ENCODE results near the gene ZC3H10. TPM values are rescaled to one million over a fixed set of nuclear protein-coding genes. Genes with fewer than 3 reads are reported as not detected.

Gene ZC3H10
- total RNA-seq, 1 donor from 2014 or later: 2.0 TPM

DNA sequence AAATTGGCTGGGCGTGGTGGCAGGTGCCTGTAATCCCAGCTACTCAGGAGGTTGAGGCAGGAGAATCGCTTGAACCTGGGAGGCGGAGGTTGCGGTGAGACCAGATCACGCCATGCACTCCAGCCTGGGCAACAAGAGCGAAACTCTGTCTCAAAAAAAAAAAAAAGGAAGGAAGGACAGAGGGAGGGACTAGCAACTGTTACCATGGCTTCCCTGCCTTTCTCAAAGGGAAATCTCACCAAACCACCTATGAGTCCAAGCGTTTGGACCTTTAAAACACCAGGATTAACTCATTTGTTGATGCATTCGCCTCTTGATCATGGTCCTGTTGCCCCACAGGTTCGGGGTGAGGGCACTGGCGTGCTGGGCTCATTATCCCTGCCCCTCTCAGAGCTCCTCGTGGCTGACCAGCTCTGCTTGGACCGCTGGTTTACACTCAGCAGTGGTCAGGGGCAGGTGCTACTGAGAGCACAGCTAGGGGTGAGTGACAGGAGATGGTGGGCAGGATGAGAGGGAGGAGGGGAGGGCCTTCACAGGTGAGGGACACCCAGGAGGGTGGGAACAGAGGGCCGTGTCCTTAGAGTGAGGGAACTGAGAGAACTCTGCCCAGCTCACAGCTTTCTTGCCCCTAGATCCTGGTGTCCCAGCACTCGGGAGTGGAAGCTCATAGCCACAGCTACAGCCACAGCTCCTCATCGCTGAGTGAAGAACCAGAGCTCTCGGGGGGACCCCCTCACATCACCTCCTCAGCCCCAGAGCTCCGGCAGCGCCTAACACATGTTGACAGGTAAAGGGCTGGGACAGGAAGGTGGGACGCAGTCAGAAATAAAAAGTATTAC is 24.1 kb downstream of the ZC3H10 start:
- no peaks in the 10 kb centered on the region for H3K9me3 ChIP-seq
- H3K4me3 ChIP-seq: no peak overlapping the region
- H3K27ac ChIP-seq: peak overlapping the region; percentile 48
- H3K27me3 ChIP-seq: no peaks in the 10 kb centered on the region
- H3K4me1 ChIP-seq: peaks cover 19% of the 10 kb centered on the region
- DNase-seq (ENCODE audit: extremely low spot score in 2 of 2): no peak
- H3K36me3 ChIP-seq: peaks cover 2 to 70% of the 10 kb centered on the region in 2 donors
- TF ChIP-seq POLR2A (IDR thresholded peaks at IDR 0.05): no peak
- TF ChIP-seq, protein P1, sequence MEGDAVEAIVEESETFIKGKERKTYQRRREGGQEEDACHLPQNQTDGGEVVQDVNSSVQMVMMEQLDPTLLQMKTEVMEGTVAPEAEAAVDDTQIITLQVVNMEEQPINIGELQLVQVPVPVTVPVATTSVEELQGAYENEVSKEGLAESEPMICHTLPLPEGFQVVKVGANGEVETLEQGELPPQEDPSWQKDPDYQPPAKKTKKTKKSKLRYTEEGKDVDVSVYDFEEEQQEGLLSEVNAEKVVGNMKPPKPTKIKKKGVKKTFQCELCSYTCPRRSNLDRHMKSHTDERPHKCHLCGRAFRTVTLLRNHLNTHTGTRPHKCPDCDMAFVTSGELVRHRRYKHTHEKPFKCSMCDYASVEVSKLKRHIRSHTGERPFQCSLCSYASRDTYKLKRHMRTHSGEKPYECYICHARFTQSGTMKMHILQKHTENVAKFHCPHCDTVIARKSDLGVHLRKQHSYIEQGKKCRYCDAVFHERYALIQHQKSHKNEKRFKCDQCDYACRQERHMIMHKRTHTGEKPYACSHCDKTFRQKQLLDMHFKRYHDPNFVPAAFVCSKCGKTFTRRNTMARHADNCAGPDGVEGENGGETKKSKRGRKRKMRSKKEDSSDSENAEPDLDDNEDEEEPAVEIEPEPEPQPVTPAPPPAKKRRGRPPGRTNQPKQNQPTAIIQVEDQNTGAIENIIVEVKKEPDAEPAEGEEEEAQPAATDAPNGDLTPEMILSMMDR (IDR thresholded peaks at IDR 0.05): no peak
- TF ChIP-seq POLR2AphosphoS5 (IDR thresholded peaks at IDR 0.05; ENCODE audit: insufficient read depth in 1 of 2, low read depth in 1 of 2): no peak
- intact Hi-C loops (cut with DNase I): no loop called here

DNA sequence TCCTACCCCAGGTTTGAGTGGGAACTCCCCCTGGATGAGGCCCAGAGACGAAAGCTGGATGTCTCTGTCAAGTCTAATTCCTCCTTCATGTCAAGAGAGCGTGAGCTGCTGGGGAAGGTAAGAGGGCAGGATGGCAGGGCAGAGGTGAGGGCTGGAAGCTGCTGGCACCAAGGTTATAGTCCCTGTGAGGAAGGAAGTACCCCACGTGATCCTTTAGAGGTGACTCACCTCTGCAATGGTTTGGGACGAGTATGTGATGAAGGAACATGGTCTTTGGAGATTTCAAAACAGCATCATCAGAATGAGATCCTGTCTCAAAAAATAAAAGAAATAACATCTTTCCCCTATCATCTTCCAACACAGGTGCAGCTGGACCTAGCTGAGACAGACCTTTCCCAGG is 25.2 kb downstream of the ZC3H10 start:
- Histone ChIP-seq H3K27ac (peak overlapping the region; percentile 48), H3K36me3 (peaks cover 2 to 59% of the 10 kb centered on the region in 2 donors), H3K4me3 (no peak overlapping the region), H3K4me1 (peaks cover 19% of the 10 kb centered on the region), H3K9me3 (no peaks in the 10 kb centered on the region), H3K27me3 (no peaks in the 10 kb centered on the region)
- intact Hi-C loops (cut with DNase I): no loop called here
- TF ChIP-seq POLR2AphosphoS5 (IDR thresholded peaks at IDR 0.05; ENCODE audit: insufficient read depth in 1 of 2, low read depth in 1 of 2) (no peak), POLR2A (IDR thresholded peaks at IDR 0.05) (no peak)
- TF ChIP-seq, protein P1 (IDR thresholded peaks at IDR 0.05): no peak
- no peak for DNase-seq (ENCODE audit: extremely low spot score in 2 of 2)

DNA sequence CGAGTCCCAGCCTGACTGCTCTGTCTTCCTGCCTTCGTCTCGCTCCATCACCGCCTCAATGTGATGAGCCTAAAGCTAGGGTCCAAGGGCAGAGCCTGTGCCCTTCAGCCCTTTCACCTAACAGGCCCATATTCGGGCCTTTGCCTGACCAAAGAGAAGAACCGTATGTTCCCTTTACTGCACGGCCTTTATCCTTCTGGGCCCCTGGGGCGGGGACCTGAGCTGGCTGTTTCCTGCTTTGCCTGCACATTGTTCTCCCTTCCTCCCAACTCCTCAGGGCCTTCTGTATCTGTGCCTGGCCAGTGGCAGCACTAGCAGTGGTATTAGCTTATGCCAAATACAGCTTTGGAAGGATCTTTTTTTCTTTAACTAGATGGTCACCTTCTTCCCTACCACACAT is 25.8 kb downstream of the ZC3H10 start:
- Histone ChIP-seq H3K4me3 (no peak overlapping the region), H3K4me1 (peaks cover 19% of the 10 kb centered on the region), H3K27ac (peak overlapping the region; percentile 48), H3K36me3 (peaks cover 2 to 53% of the 10 kb centered on the region in 2 donors), H3K27me3 (no peaks in the 10 kb centered on the region), H3K9me3 (no peaks in the 10 kb centered on the region)
- intact Hi-C loops (cut with DNase I): no loop called here
- TF ChIP-seq POLR2AphosphoS5 (IDR thresholded peaks at IDR 0.05; ENCODE audit: insufficient read depth in 1 of 2, low read depth in 1 of 2) (peak in 1 of 2 donors; percentile 33), POLR2A (IDR thresholded peaks at IDR 0.05) (no peak)
- DNase-seq (ENCODE audit: extremely low spot score in 2 of 2): no peak

DNA sequence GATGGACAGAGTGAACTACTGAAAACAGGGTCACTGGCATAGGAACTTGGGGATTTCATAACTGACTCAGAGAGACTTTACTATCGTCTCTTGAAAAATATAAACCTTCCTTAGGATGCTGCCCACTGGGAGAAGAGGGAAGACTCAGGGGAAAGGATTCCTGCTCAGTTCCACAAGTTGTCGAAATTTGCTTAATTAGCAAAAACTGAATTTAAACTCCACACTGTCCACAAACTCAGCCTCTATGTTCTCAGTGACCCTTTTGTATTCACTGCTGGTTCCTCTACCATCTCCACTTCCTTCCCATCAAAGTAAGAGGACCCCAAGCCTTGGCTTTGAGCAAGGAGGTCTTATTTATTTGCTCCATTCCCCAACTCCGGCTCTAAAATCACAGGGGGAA is 27.2 kb downstream of the ZC3H10 start:
- Histone ChIP-seq H3K9me3 (no peaks in the 10 kb centered on the region), H3K4me3 (no peak overlapping the region), H3K4me1 (peaks cover 19% of the 10 kb centered on the region), H3K36me3 (peaks cover 2 to 40% of the 10 kb centered on the region in 2 donors), H3K27ac (no peak overlapping the region), H3K27me3 (no peaks in the 10 kb centered on the region)
- TF ChIP-seq POLR2A (IDR thresholded peaks at IDR 0.05): no peak
- TF ChIP-seq POLR2AphosphoS5 (IDR thresholded peaks at IDR 0.05; ENCODE audit: insufficient read depth in 1 of 2, low read depth in 1 of 2): no peak
- TF ChIP-seq, protein P1 (IDR thresholded peaks at IDR 0.05): no peak
- no peak for DNase-seq (ENCODE audit: extremely low spot score in 2 of 2)
- intact Hi-C loops (cut with DNase I): no loop called here

DNA sequence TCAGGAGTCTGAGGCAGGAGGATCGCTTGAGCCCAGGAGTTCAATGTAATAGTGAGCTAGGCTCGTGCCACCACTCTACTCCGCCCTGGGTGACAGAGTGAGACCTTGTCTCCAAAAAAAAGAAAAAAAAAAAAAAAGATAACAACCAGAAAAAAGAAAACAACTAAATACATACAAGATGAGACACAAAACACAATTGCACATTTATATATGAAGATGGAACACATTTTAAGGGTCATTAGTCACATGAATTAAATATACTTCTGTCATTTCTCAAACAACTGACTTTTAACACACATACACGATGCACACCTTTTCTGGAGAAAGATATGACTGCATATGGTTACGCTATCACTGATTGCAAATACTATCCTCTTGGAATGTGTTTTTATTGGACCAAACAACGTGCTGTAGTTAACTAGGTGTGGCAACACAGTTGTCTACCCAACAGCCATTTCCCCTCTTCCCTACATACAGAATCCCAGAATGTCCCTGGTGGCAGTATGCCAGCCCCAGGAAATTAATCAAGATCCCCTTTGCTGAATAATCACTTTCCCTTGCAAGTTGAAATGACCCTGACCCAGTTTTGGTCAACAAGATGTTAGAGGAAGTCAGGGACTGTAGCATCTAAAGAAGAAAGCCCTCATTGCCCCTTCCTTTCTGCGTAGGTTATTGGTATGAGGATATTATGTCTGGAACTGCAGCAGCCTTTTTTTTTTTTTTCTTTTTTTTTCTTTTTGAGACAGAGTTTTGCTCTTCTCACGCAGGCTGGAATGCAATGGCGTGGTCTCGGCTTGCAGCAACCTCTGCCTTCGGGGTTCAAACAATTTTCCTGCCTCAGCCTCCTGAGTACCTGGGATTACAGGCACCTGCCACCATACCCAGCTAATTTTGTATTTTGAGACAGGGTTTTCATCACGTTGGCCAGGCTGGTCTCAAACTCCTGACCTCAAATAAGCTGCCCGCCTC is 28.7 kb downstream of the ZC3H10 start:
- H3K9me3 ChIP-seq: no peaks in the 10 kb centered on the region
- no peaks in the 10 kb centered on the region for H3K27me3 ChIP-seq
- TF ChIP-seq, protein P1 (IDR thresholded peaks at IDR 0.05): no peak
- TF ChIP-seq POLR2AphosphoS5 (IDR thresholded peaks at IDR 0.05; ENCODE audit: insufficient read depth in 1 of 2, low read depth in 1 of 2): peak in 1 of 2 donors; percentile 70
- no peak for TF ChIP-seq POLR2A (IDR thresholded peaks at IDR 0.05)
- no peak overlapping the region for H3K27ac ChIP-seq
- no peak for DNase-seq (ENCODE audit: extremely low spot score in 2 of 2)
- intact Hi-C loops (cut with DNase I): no loop called here
- H3K4me3 ChIP-seq: no peak overlapping the region
- H3K36me3 ChIP-seq: peaks cover 2 to 28% of the 10 kb centered on the region in 2 donors
- H3K4me1 ChIP-seq: peaks cover 28% of the 10 kb centered on the region

Data from vagina (tissue), 2 donors.